ENCODE measurements around the gene PAPPA2. TPM values are rescaled to one million over a fixed set of nuclear protein-coding genes. Genes with fewer than 3 reads are reported as not detected.

The PAPPA2 gene
- total RNA-seq, 5 donors from 2014 or later (not counting 1 experiment from before 2014, with no cell fraction given) = 0.03 to 0.06 TPM; not detected in 3

- DNase-seq (no peak), ATAC-seq (replicated peaks in 1 of 4) (no peak)
- ChIA-PET CTCF (no interaction called here), POLR2A (no interaction called here)
- Histone ChIP-seq H3K9me3 (no peaks in the 10 kb centered on the region), H3K27me3 (replicated peaks in 1 of 2; ENCODE audit: control insufficient read depth in 2 of 2, extremely low read depth in 1 of 2, insufficient read depth in 2 of 2, low read length in 1 of 2) (peaks cover 0 to 4% of the 10 kb centered on the region in 2 experiments), H3K4me3 (ENCODE audit: control insufficient read depth in 1 of 2, extremely low read depth in 1 of 2, low read length in 1 of 2) (no peak overlapping the region), H3K4me1 (ENCODE audit: control insufficient read depth in 1 of 2, extremely low read depth in 1 of 2, insufficient read depth in 2 of 2, low read length in 2 of 2) (no peaks in the 10 kb centered on the region), H3K36me3 (ENCODE audit: control insufficient read depth in 2 of 2, extremely low read depth in 1 of 2, insufficient read depth in 1 of 2, low read length in 1 of 2) (no peaks in the 10 kb centered on the region), H3K27ac (ENCODE audit: low read length) (no peak overlapping the region)
- Mint-ChIP-seq H3K9me3 (no peaks in the 10 kb centered on the region), H3K4me1 (no peaks in the 10 kb centered on the region), H3K4me3 (no peak overlapping the region), H3K27me3 (no peaks in the 10 kb centered on the region), H3K36me3 (no peaks in the 10 kb centered on the region), H3K27ac (no peak overlapping the region)
- WGBS (ENCODE audit: insufficient coverage) = 19% methylated on average over 4 of the region's 5 CpGs
Observed at GRCh38 chr1:176801514-176802020, 338.6 kb downstream of the PAPPA2 start.

GRCh38 chr1:176802316-176802715, 339.3 kb downstream of the PAPPA2 start:
- H3K4me1 Mint-ChIP-seq = no peaks in the 10 kb centered on the region
- H3K36me3 Mint-ChIP-seq = no peaks in the 10 kb centered on the region
- ChIA-PET CTCF (no interaction called here), POLR2A (no interaction called here)
- 64% methylated on average over 1 of the region's 2 CpGs for WGBS (ENCODE audit: insufficient coverage)
- H3K27me3 Mint-ChIP-seq = no peaks in the 10 kb centered on the region
- Histone ChIP-seq H3K36me3 (ENCODE audit: control insufficient read depth in 2 of 2, extremely low read depth in 1 of 2, insufficient read depth in 1 of 2, low read length in 1 of 2) (no peaks in the 10 kb centered on the region), H3K27ac (ENCODE audit: low read length) (no peak overlapping the region), H3K9me3 (no peaks in the 10 kb centered on the region), H3K27me3 (replicated peaks in 1 of 2; ENCODE audit: control insufficient read depth in 2 of 2, extremely low read depth in 1 of 2, insufficient read depth in 2 of 2, low read length in 1 of 2) (peaks cover 0 to 4% of the 10 kb centered on the region in 2 experiments), H3K4me3 (ENCODE audit: control insufficient read depth in 1 of 2, extremely low read depth in 1 of 2, low read length in 1 of 2) (no peak overlapping the region), H3K4me1 (ENCODE audit: control insufficient read depth in 1 of 2, extremely low read depth in 1 of 2, insufficient read depth in 2 of 2, low read length in 2 of 2) (no peaks in the 10 kb centered on the region)
- DNase-seq (no peak), ATAC-seq (replicated peaks in 1 of 4) (no peak)
- no peak overlapping the region for H3K27ac Mint-ChIP-seq
- no peaks in the 10 kb centered on the region for H3K9me3 Mint-ChIP-seq
- H3K4me3 Mint-ChIP-seq = no peak overlapping the region

- ChIA-PET POLR2A (no interaction called here), CTCF (no interaction called here)
- Mint-ChIP-seq H3K4me1 (no peaks in the 10 kb centered on the region), H3K4me3 (no peak overlapping the region), H3K9me3 (no peaks in the 10 kb centered on the region), H3K36me3 (no peaks in the 10 kb centered on the region), H3K27me3 (no peaks in the 10 kb centered on the region), H3K27ac (no peak overlapping the region)
- 35% methylated on average over 2 of the region's 5 CpGs for WGBS (ENCODE audit: insufficient coverage)
- H3K4me1 ChIP-seq (ENCODE audit: control insufficient read depth in 1 of 2, extremely low read depth in 1 of 2, insufficient read depth in 2 of 2, low read length in 2 of 2) = no peaks in the 10 kb centered on the region
- no peak for ATAC-seq (replicated peaks in 1 of 4)
- DNase-seq = no peak
- H3K27me3 ChIP-seq (replicated peaks in 1 of 2; ENCODE audit: control insufficient read depth in 2 of 2, extremely low read depth in 1 of 2, insufficient read depth in 2 of 2, low read length in 1 of 2) = peaks cover 0 to 4% of the 10 kb centered on the region in 2 experiments
- H3K4me3 ChIP-seq (ENCODE audit: control insufficient read depth in 1 of 2, extremely low read depth in 1 of 2, low read length in 1 of 2) = no peak overlapping the region
- no peak overlapping the region for H3K27ac ChIP-seq (ENCODE audit: low read length)
- no peaks in the 10 kb centered on the region for H3K9me3 ChIP-seq
- no peaks in the 10 kb centered on the region for H3K36me3 ChIP-seq (ENCODE audit: control insufficient read depth in 2 of 2, extremely low read depth in 1 of 2, insufficient read depth in 1 of 2, low read length in 1 of 2)
Observed at GRCh38 chr1:176803042-176803441, 340.1 kb downstream of the PAPPA2 start.

- CTCF ChIA-PET = no interaction called here
- DNase-seq (no peak), ATAC-seq (replicated peaks in 1 of 4) (no peak)
- Mint-ChIP-seq H3K4me3 (no peak overlapping the region), H3K9me3 (no peaks in the 10 kb centered on the region), H3K4me1 (no peaks in the 10 kb centered on the region), H3K27me3 (no peaks in the 10 kb centered on the region), H3K27ac (no peak overlapping the region), H3K36me3 (no peaks in the 10 kb centered on the region)
- no peaks in the 10 kb centered on the region for H3K4me1 ChIP-seq (ENCODE audit: control insufficient read depth in 1 of 2, extremely low read depth in 1 of 2, insufficient read depth in 2 of 2, low read length in 2 of 2)
- H3K27me3 ChIP-seq (replicated peaks in 1 of 2; ENCODE audit: control insufficient read depth in 2 of 2, extremely low read depth in 1 of 2, insufficient read depth in 2 of 2, low read length in 1 of 2) = peaks cover 0 to 4% of the 10 kb centered on the region in 2 experiments
- POLR2A ChIA-PET = no interaction called here
- no peak overlapping the region for H3K27ac ChIP-seq (ENCODE audit: low read length)
- H3K36me3 ChIP-seq (ENCODE audit: control insufficient read depth in 2 of 2, extremely low read depth in 1 of 2, insufficient read depth in 1 of 2, low read length in 1 of 2) = no peaks in the 10 kb centered on the region
- no peaks in the 10 kb centered on the region for H3K9me3 ChIP-seq
- no peak overlapping the region for H3K4me3 ChIP-seq (ENCODE audit: control insufficient read depth in 1 of 2, extremely low read depth in 1 of 2, low read length in 1 of 2)
Observed at GRCh38 chr1:176803596-176803995, 340.6 kb downstream of the PAPPA2 start.

- no peaks in the 10 kb centered on the region for H3K27me3 ChIP-seq (replicated peaks in 1 of 2; ENCODE audit: control insufficient read depth in 2 of 2, extremely low read depth in 1 of 2, insufficient read depth in 2 of 2, low read length in 1 of 2)
- H3K27ac ChIP-seq (ENCODE audit: low read length) = no peak overlapping the region
- no peak overlapping the region for H3K4me3 Mint-ChIP-seq
- no peaks in the 10 kb centered on the region for H3K27me3 Mint-ChIP-seq
- no peak overlapping the region for H3K4me3 ChIP-seq (ENCODE audit: control insufficient read depth in 1 of 2, extremely low read depth in 1 of 2, low read length in 1 of 2)
- H3K36me3 ChIP-seq (ENCODE audit: control insufficient read depth in 2 of 2, extremely low read depth in 1 of 2, insufficient read depth in 1 of 2, low read length in 1 of 2) = no peaks in the 10 kb centered on the region
- DNase-seq (no peak), ATAC-seq (replicated peaks in 1 of 4) (no peak)
- H3K36me3 Mint-ChIP-seq = no peaks in the 10 kb centered on the region
- no peaks in the 10 kb centered on the region for H3K4me1 Mint-ChIP-seq
- no peaks in the 10 kb centered on the region for H3K4me1 ChIP-seq (ENCODE audit: control insufficient read depth in 1 of 2, extremely low read depth in 1 of 2, insufficient read depth in 2 of 2, low read length in 2 of 2)
- CTCF ChIA-PET = no interaction called here
- POLR2A ChIA-PET = no interaction called here
- 64% methylated on average over 2 of the region's 2 CpGs for WGBS (ENCODE audit: insufficient coverage)
- H3K27ac Mint-ChIP-seq = no peak overlapping the region
- peaks cover 0 to under 1% (median 0%) of the 10 kb centered on the region in 3 donors for H3K9me3 Mint-ChIP-seq
- no peaks in the 10 kb centered on the region for H3K9me3 ChIP-seq
Observed at GRCh38 chr1:176809292-176809691, 346.3 kb downstream of the PAPPA2 start.

GRCh38 chr1:176811511-176812288, 348.7 kb downstream of the PAPPA2 start:
- no peak for ATAC-seq (replicated peaks in 1 of 4)
- WGBS (ENCODE audit: insufficient coverage) = 42% methylated on average over 3 of the region's 4 CpGs
- ChIA-PET CTCF (no interaction called here), POLR2A (no interaction called here)
- Histone ChIP-seq H3K4me3 (ENCODE audit: control insufficient read depth in 1 of 2, extremely low read depth in 1 of 2, low read length in 1 of 2) (no peak overlapping the region), H3K9me3 (no peaks in the 10 kb centered on the region), H3K36me3 (ENCODE audit: control insufficient read depth in 2 of 2, extremely low read depth in 1 of 2, insufficient read depth in 1 of 2, low read length in 1 of 2) (no peaks in the 10 kb centered on the region), H3K27ac (ENCODE audit: low read length) (no peak overlapping the region), H3K27me3 (replicated peaks in 1 of 2; ENCODE audit: control insufficient read depth in 2 of 2, extremely low read depth in 1 of 2, insufficient read depth in 2 of 2, low read length in 1 of 2) (no peaks in the 10 kb centered on the region), H3K4me1 (ENCODE audit: control insufficient read depth in 1 of 2, extremely low read depth in 1 of 2, insufficient read depth in 2 of 2, low read length in 2 of 2) (no peaks in the 10 kb centered on the region)
- Mint-ChIP-seq H3K36me3 (no peaks in the 10 kb centered on the region), H3K27ac (no peak overlapping the region), H3K4me1 (no peaks in the 10 kb centered on the region), H3K4me3 (no peak overlapping the region), H3K9me3 (peaks cover 0 to 6% (median 0%) of the 10 kb centered on the region in 3 donors), H3K27me3 (peaks cover 0 to 1% of the 10 kb centered on the region in 2 donors)
- no peak for DNase-seq
